ENCODE results near the gene HTR1D.
"Not testable (repeated sequence)": the region's sequence is repeated elsewhere in the genome, so short reads cannot be mapped to it uniquely, and the experiment has no call there.

HTR1D gene, protein sequence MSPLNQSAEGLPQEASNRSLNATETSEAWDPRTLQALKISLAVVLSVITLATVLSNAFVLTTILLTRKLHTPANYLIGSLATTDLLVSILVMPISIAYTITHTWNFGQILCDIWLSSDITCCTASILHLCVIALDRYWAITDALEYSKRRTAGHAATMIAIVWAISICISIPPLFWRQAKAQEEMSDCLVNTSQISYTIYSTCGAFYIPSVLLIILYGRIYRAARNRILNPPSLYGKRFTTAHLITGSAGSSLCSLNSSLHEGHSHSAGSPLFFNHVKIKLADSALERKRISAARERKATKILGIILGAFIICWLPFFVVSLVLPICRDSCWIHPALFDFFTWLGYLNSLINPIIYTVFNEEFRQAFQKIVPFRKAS

GRCh38 chr1:23217421-23218115, at the start of gene HTR1D:
Gene HTR1D, minus strand, starts transcription at chr1:23217502. Its CDS starts 23,283 bp downstream, at chr1:23194219.
- DNase-seq (ENCODE audit: low read depth) = no peak

DNA sequence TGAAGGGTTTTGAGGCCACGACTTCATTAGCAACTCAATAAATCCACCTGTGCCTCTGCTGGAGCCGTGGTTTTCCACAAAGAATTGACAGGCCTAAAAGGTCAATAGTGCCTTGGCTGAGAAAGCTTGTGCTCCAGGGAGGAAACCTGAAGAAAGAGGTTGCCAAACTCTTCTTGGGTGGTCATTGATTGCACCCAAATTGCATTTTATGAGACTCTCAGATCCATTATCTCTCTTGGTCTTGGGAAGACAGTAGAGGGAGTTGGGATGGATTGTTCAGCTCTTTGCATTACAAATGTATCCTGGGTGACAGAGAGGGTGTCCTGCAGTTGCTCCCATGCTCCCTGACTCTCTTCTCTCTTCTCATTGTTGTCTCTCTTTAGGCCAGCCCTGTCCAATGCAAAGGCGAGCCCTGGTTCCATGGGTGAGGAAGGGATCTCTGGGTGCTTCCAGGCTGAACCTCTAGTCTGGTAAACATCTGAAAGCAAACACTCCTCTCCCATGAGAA, 46.1 kb upstream of the HTR1D start:
- DNase-seq (ENCODE audit: low read depth) = no peak

- DNase-seq (ENCODE audit: low read depth) = not testable (repeated sequence)
Observed at GRCh38 chr1:23258082-23258481, 40.8 kb upstream of the HTR1D start.

- not testable (repeated sequence) for DNase-seq (ENCODE audit: low read depth)
Observed at GRCh38 chr1:23257371-23257770, 40.1 kb upstream of the HTR1D start.

GRCh38 chr1:23254584-23254983, 37.3 kb upstream of the HTR1D start:
- no peak for DNase-seq (ENCODE audit: low read depth)

DNA sequence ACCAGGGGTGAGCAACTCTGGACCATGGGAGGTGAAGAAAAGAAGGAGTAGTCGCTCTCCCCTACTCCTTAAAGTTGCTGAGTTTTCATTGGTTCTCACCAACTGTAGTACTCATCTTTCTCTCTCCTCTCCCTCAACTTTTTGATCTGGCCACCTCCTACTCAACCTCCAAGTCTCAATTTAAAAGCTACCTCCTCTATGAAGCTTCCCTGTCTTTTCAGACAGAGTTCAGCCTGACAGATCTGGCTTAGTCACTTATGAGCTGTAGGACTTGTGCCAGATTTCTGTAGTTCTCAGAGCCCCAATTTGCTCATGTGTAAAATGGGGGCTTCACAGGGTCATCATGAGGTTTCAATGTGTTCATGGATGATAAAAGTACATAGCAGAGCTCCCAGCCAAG, 34.5 kb upstream of the HTR1D start:
- DNase-seq (ENCODE audit: low read depth) = no peak

GRCh38 chr1:23249787-23250454, 32.6 kb upstream of the HTR1D start:
- no peak for DNase-seq (ENCODE audit: low read depth)

DNA sequence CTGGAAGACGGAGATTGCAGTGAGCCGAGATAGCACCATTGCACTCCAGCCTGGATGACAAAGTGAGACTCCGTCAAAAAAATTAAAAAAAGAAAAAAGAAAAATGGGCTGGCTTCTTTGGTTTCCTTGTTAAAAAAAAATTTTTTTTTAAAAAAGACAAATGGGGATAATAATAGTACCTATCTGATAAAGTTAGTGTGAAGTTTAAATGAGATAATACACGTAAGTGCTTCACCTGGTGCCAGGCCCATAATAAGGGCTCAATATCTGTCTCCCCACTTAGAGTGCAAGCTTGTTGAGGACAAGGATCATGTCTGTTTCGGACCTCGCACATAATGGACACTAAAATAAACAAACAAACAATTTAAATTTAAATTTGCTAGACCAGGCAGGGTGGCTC, 30.0 kb upstream of the HTR1D start:
- no peak for DNase-seq (ENCODE audit: low read depth)

GRCh38 chr1:23246274-23246673, 29.0 kb upstream of the HTR1D start:
- DNase-seq (ENCODE audit: low read depth) = no peak

- no peak for DNase-seq (ENCODE audit: low read depth)
Observed at GRCh38 chr1:23244256-23244761, 27.0 kb upstream of the HTR1D start.

DNA sequence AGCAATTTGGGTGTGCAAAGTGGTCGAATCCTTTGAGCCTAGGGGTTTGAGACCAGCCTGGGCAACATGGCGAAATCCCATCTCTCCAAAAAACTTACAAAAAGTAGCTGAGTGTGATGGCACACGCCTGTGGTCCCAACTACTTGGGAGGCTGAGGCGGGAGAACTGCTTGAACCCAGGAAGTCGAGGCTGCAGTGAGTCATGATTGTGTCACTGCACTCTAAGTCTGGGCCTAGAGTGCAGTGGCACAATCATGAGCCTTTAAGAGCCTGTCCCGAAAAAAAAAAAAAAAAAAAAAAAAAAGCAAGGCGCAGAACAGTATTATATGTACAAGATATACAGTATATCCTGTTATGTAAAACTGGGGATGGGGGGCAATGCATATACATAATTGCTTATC, 25.1 kb upstream of the HTR1D start:
- no peak for DNase-seq (ENCODE audit: low read depth)

DNA sequence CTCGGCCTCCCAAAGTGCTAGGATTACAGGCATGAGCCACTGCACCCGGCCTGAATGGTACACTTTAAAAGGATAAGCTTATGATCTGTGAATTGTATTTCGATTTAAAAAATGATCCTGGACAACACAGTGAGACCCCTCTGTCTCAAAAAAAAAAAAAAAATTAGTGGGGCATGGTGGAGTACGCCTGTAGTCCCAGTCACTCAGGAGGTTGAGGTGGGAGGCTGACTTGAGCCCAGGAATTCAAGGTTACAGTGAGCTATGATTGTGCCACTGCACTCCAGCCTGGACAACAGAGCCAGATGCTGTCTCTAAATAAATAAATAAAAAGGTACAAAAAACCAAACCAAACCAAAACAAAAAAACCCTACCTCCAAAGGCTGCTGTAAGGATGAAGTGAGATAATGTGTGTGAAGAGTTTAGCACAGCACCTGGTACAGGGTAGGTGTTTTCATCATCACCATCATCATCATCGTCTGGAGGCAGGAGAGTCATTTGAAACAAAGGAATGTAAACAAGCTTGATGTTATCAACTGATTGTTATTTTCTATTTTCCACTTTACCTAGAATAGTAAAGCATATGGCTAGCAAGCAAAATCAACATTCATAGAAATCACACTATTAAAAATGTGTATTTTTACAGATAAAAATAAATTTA, 22.5 kb upstream of the HTR1D start:
- DNase-seq (ENCODE audit: low read depth) = no peak

DNA sequence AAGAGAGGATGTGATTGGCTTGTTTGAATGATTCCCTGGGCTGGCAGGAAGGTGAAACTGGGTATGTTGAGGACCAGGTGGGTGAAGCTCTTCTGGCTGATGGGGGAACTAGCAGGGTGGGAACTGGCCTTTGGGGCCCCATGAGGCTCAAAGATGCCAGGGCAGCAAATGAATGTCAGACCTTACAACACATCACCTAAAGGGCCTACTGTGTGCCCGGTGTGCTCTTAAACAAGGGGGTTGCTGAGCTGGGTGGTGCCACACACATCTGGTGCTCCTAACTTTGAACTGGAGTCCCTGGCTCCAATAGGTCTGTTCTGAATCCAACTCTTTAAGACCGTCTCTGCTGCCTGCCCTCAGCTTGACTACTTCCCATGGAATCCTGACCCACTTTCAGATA, 21.3 kb upstream of the HTR1D start:
- DNase-seq (ENCODE audit: low read depth) = no peak

DNA sequence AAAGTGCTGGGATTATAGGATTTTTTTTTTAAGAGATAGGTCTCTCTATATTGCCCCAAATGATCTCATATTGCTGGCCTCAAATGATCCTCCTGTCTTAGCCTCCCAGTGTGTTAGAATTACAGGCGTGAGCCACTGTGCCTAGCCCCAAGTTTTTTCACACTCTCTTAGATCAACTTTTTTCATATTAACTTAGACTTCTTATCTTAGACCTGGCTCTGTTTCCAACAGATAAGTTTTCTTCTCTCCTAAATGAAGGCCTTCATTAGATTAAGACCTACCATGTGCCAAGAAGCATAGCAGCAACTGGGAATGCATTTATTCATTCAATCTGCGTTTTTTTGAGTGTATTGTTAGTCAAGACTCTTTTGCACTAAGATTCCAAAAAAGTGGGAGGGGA, 20.2 kb upstream of the HTR1D start:
- DNase-seq (ENCODE audit: low read depth) = no peak

DNA sequence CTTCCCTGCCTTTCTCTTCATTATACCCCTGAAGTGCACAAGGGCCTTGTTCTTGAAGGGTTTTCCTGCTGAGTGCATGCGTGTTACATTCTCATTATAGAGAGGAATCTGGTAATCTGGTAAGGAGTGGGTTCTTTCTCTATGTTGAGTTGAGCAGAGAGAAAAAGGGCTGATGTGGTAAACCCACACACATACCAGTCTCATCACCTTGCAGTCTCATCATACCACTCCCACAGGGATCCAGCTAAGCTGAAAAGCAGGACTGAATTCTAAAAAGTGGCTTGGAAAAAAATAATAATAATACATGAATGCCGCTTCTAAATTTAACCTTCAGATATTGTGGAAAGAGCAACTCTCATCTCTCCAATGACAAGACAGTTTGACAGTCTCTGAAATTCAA, 10.5 kb upstream of the HTR1D start:
- DNase-seq (ENCODE audit: low read depth) = no peak

DNA sequence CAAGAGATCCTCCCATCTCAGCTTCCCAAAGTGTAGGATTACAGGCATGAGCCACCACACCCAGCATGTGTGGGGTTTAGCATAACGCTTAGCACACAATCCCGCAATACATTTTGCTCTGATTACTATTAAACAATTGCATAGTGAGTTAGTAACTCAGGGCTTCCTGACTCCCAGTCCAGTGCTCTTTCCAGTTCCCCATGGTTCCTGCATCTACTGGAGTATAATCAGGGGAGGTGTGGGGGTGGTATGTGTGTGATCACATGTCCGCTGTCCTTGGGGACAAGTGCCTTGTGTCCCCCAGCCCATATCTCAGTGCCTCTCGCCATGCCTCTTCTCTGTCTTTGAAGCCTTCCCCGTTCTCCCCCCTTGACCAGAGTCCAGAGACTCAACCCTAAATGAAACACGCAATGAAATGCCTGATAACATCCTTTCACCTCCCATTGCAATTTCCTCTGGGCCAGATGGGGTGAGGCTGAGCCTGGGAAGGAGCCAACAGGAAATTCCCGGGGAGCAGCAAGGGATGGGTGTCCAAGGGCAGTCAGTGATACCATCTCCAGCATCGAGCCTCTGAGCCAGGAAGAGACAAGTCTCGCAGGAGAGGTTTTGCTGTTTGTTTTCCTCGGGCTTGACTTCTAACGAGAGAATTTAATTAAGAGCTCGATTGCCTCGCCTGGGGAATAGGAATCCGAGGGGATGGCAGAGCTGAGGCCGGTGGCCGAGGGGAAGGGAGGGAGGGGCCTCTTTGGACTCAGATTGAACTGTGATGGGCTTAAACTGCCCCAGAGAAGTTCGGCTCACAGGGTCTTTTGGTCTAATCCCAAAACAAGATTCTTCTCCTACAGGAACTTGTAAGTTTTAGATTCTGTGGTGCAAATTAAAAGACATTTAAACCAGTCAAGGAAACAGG, 7.7 kb upstream of the HTR1D start:
- no peak for DNase-seq (ENCODE audit: low read depth)

GRCh38 chr1:23223963-23224362, 6.7 kb upstream of the HTR1D start:
- DNase-seq (ENCODE audit: low read depth) = not testable (repeated sequence)

DNA sequence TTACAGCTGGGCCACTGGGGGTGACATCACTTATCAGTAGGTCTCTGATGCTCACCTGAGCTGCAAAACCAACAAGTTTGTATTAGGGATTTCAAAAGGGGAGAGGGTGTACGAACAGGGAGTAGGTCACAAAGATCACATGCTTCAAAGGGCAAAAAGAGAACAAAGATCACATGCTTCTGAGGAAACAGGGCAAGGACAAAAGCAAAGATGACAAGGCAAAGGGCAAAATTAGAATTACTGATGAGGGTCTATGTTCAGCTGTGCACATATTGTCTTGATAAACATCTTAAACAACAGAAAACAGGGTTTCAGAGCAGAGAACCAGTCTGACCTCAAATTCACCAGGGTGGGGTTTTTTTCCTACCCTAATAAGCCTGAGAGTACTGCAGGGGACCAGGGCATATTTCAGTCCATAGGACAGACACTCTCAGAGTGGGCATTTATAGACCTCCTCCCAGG, 6.2 kb upstream of the HTR1D start:
- DNase-seq (ENCODE audit: low read depth) = not testable (repeated sequence)

DNA sequence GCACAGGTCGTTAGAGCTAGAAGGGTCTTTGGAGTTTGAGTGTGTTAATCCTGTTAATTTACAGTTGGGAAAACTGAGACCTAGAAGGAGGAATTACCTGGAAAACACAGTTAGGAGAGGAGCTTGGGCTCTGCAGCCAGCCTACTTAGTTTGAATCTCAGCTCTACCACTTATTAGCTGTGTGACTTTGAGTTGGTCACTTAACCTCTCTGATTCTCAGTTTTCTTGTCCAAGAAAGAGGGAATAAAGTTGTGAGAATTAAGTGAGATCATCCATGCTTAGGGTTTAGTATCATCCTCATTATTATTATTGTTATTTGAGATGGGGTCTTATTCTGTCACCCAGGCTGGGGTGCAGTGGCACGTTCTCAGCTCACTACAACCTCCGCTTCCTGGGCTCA, 5.4 kb upstream of the HTR1D start:
- no peak for DNase-seq (ENCODE audit: low read depth)

GRCh38 chr1:23222331-23222730, 5.0 kb upstream of the HTR1D start:
- no peak for DNase-seq (ENCODE audit: low read depth)

GRCh38 chr1:23221107-23221506, 3.8 kb upstream of the HTR1D start:
- no peak for DNase-seq (ENCODE audit: low read depth)

Measured in stimulated activated CD8-positive, alpha-beta memory T cell treated with anti-CD3 and anti-CD28 coated beads, Interleukin-12 subunit alpha, Interleukin-12 subunit beta, amount 100 ng/mL, for 4 hours (primary cell).